ENCODE data around the gene DNAJA1. TPM values are rescaled to one million over a fixed set of nuclear protein-coding genes. Genes with fewer than 3 reads are reported as not detected.
A peak's percentile ranks its signal among the peaks of the same experiment; 100 is the strongest.

The DNAJA1 gene
- total and polyA plus RNA-seq, 2 experiments from 2014 or later: 171 to 173 TPM

DNA sequence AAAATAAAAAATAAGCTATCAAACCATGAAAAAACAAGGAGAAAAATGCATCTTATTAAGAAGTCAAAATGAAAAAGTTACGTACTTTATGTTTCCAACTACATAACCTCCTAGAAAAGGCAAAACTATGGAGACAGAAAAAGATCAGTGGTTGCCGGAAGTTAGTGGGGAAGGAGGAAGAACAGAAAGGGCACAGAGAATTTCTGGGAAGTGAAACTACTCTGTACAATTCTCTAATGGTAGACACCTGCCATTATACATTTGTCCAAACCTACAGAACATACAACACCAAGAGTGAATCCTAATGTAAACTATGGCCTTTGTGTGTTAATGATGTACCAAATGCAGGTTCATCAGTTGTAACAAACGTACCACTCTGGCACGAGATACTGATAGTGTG, 26.1 kb downstream of the DNAJA1 start:
- no peaks in the 10 kb centered on the region for H3K27me3 ChIP-seq
- DNase-seq (ENCODE audit: low spot score): no peak
- WGBS (ENCODE audit: low lambda C conversion rate, missing lambda C conversion rate): 98% methylated on average over 4 of the region's 4 CpGs
- no peak overlapping the region for H2AFZ ChIP-seq
- no peaks in the 10 kb centered on the region for H3K9me2 ChIP-seq (replicated peaks; ENCODE audit: insufficient read depth)
- no peaks in the 10 kb centered on the region for H3K36me3 ChIP-seq (replicated peaks; ENCODE audit: insufficient read depth, low read depth)
- no peaks in the 10 kb centered on the region for H4K20me1 ChIP-seq (ENCODE audit: insufficient read depth, poor library complexity, severe bottlenecking)
- H3K4me2 ChIP-seq: no peak overlapping the region
- no peak overlapping the region for H3K4me3 ChIP-seq
- H3K27ac ChIP-seq: no peak overlapping the region
- H3K9me3 ChIP-seq (ENCODE audit: low read depth): no peaks in the 10 kb centered on the region
- H3K79me2 ChIP-seq: peaks cover 5% of the 10 kb centered on the region
- H3K4me1 ChIP-seq (ENCODE audit: insufficient read depth): no peaks in the 10 kb centered on the region
- TF ChIP-seq EZH2phosphoT487 (IDR thresholded peaks at IDR 0.05; ENCODE audit: low read depth, severe bottlenecking, unreplicated experiment) (no peak), EZH2 (IDR thresholded peaks at IDR 0.05; ENCODE audit: borderline replicate concordance) (no peak)
- TF ChIP-seq, protein P1, sequence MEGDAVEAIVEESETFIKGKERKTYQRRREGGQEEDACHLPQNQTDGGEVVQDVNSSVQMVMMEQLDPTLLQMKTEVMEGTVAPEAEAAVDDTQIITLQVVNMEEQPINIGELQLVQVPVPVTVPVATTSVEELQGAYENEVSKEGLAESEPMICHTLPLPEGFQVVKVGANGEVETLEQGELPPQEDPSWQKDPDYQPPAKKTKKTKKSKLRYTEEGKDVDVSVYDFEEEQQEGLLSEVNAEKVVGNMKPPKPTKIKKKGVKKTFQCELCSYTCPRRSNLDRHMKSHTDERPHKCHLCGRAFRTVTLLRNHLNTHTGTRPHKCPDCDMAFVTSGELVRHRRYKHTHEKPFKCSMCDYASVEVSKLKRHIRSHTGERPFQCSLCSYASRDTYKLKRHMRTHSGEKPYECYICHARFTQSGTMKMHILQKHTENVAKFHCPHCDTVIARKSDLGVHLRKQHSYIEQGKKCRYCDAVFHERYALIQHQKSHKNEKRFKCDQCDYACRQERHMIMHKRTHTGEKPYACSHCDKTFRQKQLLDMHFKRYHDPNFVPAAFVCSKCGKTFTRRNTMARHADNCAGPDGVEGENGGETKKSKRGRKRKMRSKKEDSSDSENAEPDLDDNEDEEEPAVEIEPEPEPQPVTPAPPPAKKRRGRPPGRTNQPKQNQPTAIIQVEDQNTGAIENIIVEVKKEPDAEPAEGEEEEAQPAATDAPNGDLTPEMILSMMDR (IDR thresholded peaks at IDR 0.05; ENCODE audit: poor library complexity): no peak

DNA sequence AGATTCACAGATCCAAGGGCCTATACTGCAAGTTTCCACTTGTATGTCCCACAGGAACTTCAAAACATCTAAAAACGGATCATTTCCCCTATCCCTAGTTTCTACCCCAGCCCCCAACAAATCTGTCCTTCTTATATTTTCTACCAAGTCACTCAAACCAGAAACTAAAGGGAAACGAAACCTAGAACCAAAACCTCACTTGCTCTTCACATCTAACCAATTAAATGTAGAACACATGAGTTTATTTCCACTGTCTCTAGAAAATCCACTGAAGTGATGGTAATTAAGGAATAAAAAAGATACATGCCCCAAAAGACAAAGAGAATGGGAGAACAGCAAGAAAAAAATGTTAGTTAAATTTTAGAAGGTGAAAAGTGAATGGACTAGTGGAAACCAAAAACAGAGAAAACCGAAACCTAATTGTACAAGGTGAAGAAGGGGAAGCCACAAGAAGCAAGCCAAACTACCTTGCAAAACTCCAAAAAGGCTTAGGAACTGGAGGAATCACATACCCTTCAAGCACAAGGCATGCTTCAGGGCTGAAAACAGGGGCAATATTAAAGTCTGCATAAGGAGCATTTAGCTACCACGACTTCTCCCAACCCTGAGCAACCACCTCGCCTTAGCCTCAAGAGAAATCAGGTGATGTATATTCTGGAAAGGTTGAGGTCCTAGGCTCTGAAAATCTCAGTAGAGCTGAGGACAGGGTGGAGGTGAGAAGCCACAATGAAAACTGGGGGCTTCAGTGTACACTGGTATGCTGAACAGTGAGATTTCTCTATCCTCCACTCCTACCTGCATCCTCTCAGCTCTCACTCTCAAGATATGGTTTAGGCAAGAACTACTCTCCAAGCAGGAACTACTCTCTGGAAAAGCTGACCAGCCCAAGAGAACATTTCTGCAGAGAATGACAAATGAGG, 40.3 kb downstream of the DNAJA1 start:
- no peaks in the 10 kb centered on the region for H3K4me1 ChIP-seq (ENCODE audit: insufficient read depth)
- no peak for DNase-seq (ENCODE audit: low spot score)
- H3K79me2 ChIP-seq: peaks cover 7% of the 10 kb centered on the region
- no peak overlapping the region for H3K4me2 ChIP-seq
- no peak overlapping the region for H3K27ac ChIP-seq
- H3K9me3 ChIP-seq (ENCODE audit: low read depth): no peaks in the 10 kb centered on the region
- no peak overlapping the region for H3K4me3 ChIP-seq
- peaks cover 7% of the 10 kb centered on the region for H3K36me3 ChIP-seq (replicated peaks; ENCODE audit: insufficient read depth, low read depth)
- no peaks in the 10 kb centered on the region for H3K27me3 ChIP-seq
- no peaks in the 10 kb centered on the region for H4K20me1 ChIP-seq (ENCODE audit: insufficient read depth, poor library complexity, severe bottlenecking)
- no peaks in the 10 kb centered on the region for H3K9me2 ChIP-seq (replicated peaks; ENCODE audit: insufficient read depth)
- H2AFZ ChIP-seq: no peak overlapping the region
- TF ChIP-seq, protein P1 (IDR thresholded peaks at IDR 0.05; ENCODE audit: poor library complexity): no peak
- TF ChIP-seq EZH2phosphoT487 (IDR thresholded peaks at IDR 0.05; ENCODE audit: low read depth, severe bottlenecking, unreplicated experiment) (no peak), EZH2 (IDR thresholded peaks at IDR 0.05; ENCODE audit: borderline replicate concordance) (no peak)
- WGBS (ENCODE audit: low lambda C conversion rate, missing lambda C conversion rate): 97% methylated on average over 5 of the region's 5 CpGs

DNA sequence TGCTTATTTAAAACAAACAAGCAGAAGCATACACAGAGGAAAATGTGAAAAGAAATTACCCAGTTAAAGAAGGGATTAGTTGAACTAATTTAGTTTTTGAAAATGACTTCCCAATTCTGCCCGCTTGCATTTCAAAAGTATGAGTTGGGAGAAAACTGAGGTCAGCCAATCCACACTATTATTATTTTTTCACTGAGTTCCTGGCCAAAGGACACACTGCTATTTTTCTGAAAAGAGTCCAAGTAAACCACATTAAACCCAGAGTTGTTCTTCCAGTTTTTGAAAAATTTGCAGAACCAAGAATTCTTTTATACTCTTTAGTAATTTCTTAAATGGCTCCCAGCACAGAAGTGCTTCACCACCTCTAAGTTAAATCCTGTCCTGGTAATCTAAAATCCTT, 43.9 kb downstream of the DNAJA1 start:
- H3K9me2 ChIP-seq (replicated peaks; ENCODE audit: insufficient read depth): no peaks in the 10 kb centered on the region
- 95% methylated on average over 1 of the region's 1 CpG for WGBS (ENCODE audit: low lambda C conversion rate, missing lambda C conversion rate)

More for the DNA sequence above, 43.9 kb downstream of the DNAJA1 start:
- peaks cover 37% of the 10 kb centered on the region for H3K79me2 ChIP-seq
- peak overlapping the region; percentile 49 for H3K27ac ChIP-seq
- DNase-seq (ENCODE audit: low spot score): no peak
- no peak overlapping the region for H2AFZ ChIP-seq
- H3K9me3 ChIP-seq (ENCODE audit: low read depth): no peaks in the 10 kb centered on the region
- no peaks in the 10 kb centered on the region for H3K36me3 ChIP-seq (replicated peaks; ENCODE audit: insufficient read depth, low read depth)
- no peak overlapping the region for H3K4me2 ChIP-seq
- no peaks in the 10 kb centered on the region for H3K4me1 ChIP-seq (ENCODE audit: insufficient read depth)
- no peak overlapping the region for H3K4me3 ChIP-seq
- no peaks in the 10 kb centered on the region for H3K27me3 ChIP-seq
- TF ChIP-seq, protein P1 (IDR thresholded peaks at IDR 0.05; ENCODE audit: poor library complexity): no peak
- TF ChIP-seq EZH2 (IDR thresholded peaks at IDR 0.05; ENCODE audit: borderline replicate concordance) (no peak), EZH2phosphoT487 (IDR thresholded peaks at IDR 0.05; ENCODE audit: low read depth, severe bottlenecking, unreplicated experiment) (no peak)
- H4K20me1 ChIP-seq (ENCODE audit: insufficient read depth, poor library complexity, severe bottlenecking): no peaks in the 10 kb centered on the region

Measured in hepatocyte (in vitro differentiated cells).